GM12878 (cell line): Measurements from ENCODE around the gene CCDC120. TPM values are rescaled to one million over a fixed set of nuclear protein-coding genes. Genes with fewer than 3 reads are reported as not detected.

ENCODE experiments used
- CBX5 ChIP-seq: sonication (generic); IDR thresholded peaks from 2 replicates; pipeline ENCODE4 v1.6.1; 2016; ENCODE audit warnings: low read depth, moderate library complexity, mild to moderate bottlenecking, inconsistent platforms
- CHD1 ChIP-seq: IDR thresholded peaks from 2 replicates; pipeline ENCODE4 v1.6.1; 2012; ENCODE audit warnings: low read depth, low read length, improper control_type of control experiment
- EED ChIP-seq: sonication (generic); IDR thresholded peaks from 2 replicates; pipeline ENCODE4 v1.6.1; 2016; ENCODE audit warnings: antibody characterized with exemption, low read depth
- LARP7 ChIP-seq: fragments of 450-650 bp; IDR thresholded peaks from 2 replicates; pipeline ENCODE4 v1.6.1; 2017; ENCODE audit warnings: mild to moderate bottlenecking
- NFYB ChIP-seq: IDR thresholded peaks from 2 replicates; pipeline ENCODE4 v1.6.1; 2011; ENCODE audit warnings: low read depth, mild to moderate bottlenecking, low read length, improper control_type of control experiment, moderate library complexity; ENCODE audit not compliant: insufficient read depth
- NR2C2 ChIP-seq: IDR thresholded peaks from 2 replicates; pipeline ENCODE4 v1.6.1; 2011; ENCODE audit warnings: borderline replicate concordance, low read depth; ENCODE audit not compliant: control insufficient read depth, insufficient read length
- SIN3A ChIP-seq: IDR thresholded peaks from 2 replicates; pipeline ENCODE4 v1.6.1; 2012; ENCODE audit warnings: low read depth, low read length, improper control_type of control experiment
- TARDBP ChIP-seq: IDR thresholded peaks from 2 replicates; pipeline ENCODE4 v1.6.1; 2016; ENCODE audit warnings: borderline replicate concordance
- TCF7 ChIP-seq: IDR thresholded peaks from 2 replicates; pipeline ENCODE4 v1.6.1; 2014; ENCODE audit warnings: antibody characterized with exemption, borderline replicate concordance
- ZNF384 ChIP-seq: IDR thresholded peaks from 2 replicates; pipeline ENCODE4 v1.6.1; 2012; ENCODE audit warnings: low read depth, mild to moderate bottlenecking, low read length, improper control_type of control experiment, borderline replicate concordance
- ZNF622 ChIP-seq: fragments of 450-650 bp; IDR thresholded peaks from 2 replicates; pipeline ENCODE4 v1.6.1; 2017; ENCODE audit warnings: mild to moderate bottlenecking, inconsistent platforms
- polyA plus RNA-seq, 11 experiments: library from polyadenylated mRNA; depleted of rRNA in 4 of 11; unstranded in 6 of 11; stranded (reverse) in 5 of 11; fragments of >200 nt; fragmentation: Nextera tagmentation in 4 of 11; fragmentation: Illumina TruSeq in 1 of 11; extraction: Ambion mirVana in 4 of 11; extraction: Trizol in 1 of 11; gene quantifications; 1 replicate in 1 of 11; 2 replicates in 10 of 11; pipeline versions ENCODE4 v1.2.1 to v1.2.3, GENCODE V29; 2011 to 2016; ENCODE audit warnings: inconsistent platforms in 2 of 11, missing spikeins in 2 of 11, low read depth in 1 of 11
- total RNA-seq, 4 experiments: library from RNA; depleted of rRNA in 3 of 4; stranded (reverse); fragments of >200 nt in 3 of 4; fragmentation: Illumina TruSeq in 1 of 4; extraction: Trizol in 1 of 4; gene quantifications; 2 replicates each; pipeline versions ENCODE4 v1.2.1 to v1.2.3, GENCODE V29; 2013 to 2021
- TF ChIP-seq, protein P1 (sequence below): IDR thresholded peaks from 2 replicates; pipeline ENCODE4 v1.6.1; 2012; ENCODE audit warnings: low read length, inconsistent platforms
- TF ChIP-seq, protein P2 (sequence below), 3 experiments: IDR thresholded peaks in 2 of 3; conservative IDR thresholded peaks in 1 of 3; 2 replicates each; pipeline ENCODE4 v1.5.1; 2011; ENCODE audit warnings: low read depth in 3 of 3, low read length in 3 of 3, mild to moderate bottlenecking in 3 of 3, control low read depth in 2 of 3, moderate library complexity in 2 of 3, inconsistent platforms in 1 of 3, mixed read lengths in 1 of 3; ENCODE audit not compliant: control insufficient read depth in 2 of 3, insufficient read depth in 1 of 3; ENCODE audit errors: extremely low read depth in 1 of 3
- TF ChIP-seq, protein P3 (sequence below): IDR thresholded peaks from 2 replicates; pipeline ENCODE4 v1.6.1; 2011; ENCODE audit warnings: borderline replicate concordance, low read depth, mild to moderate bottlenecking, moderate library complexity, low read length; ENCODE audit not compliant: insufficient read depth, poor library complexity, severe bottlenecking
- TF ChIP-seq, protein P4 (sequence below): fragments of 450-650 bp; IDR thresholded peaks from 2 replicates; pipeline ENCODE4 v1.6.1; 2017; ENCODE audit warnings: mild to moderate bottlenecking
- TF ChIP-seq, protein P5 (sequence below): fragments of 450-650 bp; conservative IDR thresholded peaks from 2 replicates; pipeline ENCODE4 v1.6.1; 2017; ENCODE audit warnings: mild to moderate bottlenecking, moderate library complexity

The CCDC120 gene
- total and polyA plus RNA-seq, 10 of the 15 experiments (the other 5 are each of a cell fraction or from before 2014, with no cell fraction given), result 0.11 to 4.1 (median 0.76) TPM

DNA sequence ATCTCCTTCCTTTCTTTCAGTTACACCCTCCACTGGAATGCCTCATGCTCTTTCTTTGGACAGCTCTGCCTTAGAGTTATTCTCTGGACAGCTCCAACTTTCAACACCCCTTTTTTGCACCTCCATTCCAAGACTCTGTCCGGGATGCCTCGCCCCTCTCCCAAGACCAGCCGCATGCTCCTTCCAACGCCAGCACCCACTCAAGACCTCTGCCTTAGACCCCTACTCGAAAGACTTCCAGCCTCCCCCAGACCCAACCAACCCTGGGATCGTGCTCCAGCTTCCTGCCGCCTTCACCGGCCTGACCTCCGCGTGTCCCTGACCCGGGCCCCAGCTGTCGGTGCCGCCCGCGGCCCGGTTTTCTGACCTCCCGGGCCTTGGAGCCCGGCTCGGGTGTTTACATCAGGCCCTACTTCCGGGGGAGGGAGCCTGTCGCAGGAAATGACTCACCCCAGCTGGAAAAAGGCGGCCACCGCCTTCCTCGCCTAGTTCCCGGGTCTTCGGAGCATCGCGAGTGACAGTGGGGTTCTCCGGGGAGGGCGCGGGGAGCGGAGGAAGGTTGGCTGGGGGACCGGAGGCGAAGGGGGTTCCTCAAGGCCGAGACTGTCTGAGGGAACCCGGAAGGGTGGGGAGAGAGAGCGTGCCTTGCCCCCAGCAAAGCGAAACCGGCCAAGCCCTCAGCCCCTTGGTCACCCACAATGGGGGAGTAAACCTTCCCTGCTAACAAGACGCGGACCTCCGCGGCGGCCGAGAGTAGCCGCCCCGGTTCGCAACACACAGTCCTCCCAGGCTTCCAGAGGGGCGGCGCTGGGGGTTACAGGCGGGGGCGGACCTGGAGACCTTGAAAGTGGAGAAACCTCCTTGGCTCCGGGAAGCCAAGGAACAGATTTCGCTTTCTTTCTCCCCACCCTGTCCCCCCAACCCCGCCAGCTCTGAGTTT is 21.0 kb downstream of the CCDC120 start, which contains the start of gene WDR45 (continued):
- TF ChIP-seq, protein P1, sequence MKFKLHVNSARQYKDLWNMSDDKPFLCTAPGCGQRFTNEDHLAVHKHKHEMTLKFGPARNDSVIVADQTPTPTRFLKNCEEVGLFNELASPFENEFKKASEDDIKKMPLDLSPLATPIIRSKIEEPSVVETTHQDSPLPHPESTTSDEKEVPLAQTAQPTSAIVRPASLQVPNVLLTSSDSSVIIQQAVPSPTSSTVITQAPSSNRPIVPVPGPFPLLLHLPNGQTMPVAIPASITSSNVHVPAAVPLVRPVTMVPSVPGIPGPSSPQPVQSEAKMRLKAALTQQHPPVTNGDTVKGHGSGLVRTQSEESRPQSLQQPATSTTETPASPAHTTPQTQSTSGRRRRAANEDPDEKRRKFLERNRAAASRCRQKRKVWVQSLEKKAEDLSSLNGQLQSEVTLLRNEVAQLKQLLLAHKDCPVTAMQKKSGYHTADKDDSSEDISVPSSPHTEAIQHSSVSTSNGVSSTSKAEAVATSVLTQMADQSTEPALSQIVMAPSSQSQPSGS, result no peak
- TF ChIP-seq, protein P2, sequence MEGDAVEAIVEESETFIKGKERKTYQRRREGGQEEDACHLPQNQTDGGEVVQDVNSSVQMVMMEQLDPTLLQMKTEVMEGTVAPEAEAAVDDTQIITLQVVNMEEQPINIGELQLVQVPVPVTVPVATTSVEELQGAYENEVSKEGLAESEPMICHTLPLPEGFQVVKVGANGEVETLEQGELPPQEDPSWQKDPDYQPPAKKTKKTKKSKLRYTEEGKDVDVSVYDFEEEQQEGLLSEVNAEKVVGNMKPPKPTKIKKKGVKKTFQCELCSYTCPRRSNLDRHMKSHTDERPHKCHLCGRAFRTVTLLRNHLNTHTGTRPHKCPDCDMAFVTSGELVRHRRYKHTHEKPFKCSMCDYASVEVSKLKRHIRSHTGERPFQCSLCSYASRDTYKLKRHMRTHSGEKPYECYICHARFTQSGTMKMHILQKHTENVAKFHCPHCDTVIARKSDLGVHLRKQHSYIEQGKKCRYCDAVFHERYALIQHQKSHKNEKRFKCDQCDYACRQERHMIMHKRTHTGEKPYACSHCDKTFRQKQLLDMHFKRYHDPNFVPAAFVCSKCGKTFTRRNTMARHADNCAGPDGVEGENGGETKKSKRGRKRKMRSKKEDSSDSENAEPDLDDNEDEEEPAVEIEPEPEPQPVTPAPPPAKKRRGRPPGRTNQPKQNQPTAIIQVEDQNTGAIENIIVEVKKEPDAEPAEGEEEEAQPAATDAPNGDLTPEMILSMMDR (IDR thresholded peaks at IDR 0.05 in 2 of 3, conservative IDR thresholded peaks at IDR 0.05 in 1 of 3; ENCODE audit: control insufficient read depth in 2 of 3, extremely low read depth in 1 of 3, insufficient read depth in 1 of 3, low read depth in 3 of 3, low read length in 3 of 3), result no peak
- TF ChIP-seq TARDBP (no peak), SIN3A (no peak), CBX5 (no peak), ZNF622 (no peak), NR2C2 (no peak), NFYB (no peak), ZNF384 (no peak), EED (peak; percentile 9; the same call in 1 of the 2 replicates), LARP7 (0 out of 2 replicates have a peak, but pooled peaks have one; percentile 8), TCF7 (no peak), CHD1 (no peak)
- TF ChIP-seq, protein P3, sequence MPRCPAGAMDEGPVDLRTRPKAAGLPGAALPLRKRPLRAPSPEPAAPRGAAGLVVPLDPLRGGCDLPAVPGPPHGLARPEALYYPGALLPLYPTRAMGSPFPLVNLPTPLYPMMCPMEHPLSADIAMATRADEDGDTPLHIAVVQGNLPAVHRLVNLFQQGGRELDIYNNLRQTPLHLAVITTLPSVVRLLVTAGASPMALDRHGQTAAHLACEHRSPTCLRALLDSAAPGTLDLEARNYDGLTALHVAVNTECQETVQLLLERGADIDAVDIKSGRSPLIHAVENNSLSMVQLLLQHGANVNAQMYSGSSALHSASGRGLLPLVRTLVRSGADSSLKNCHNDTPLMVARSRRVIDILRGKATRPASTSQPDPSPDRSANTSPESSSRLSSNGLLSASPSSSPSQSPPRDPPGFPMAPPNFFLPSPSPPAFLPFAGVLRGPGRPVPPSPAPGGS, result no peak
- TF ChIP-seq, protein P4, sequence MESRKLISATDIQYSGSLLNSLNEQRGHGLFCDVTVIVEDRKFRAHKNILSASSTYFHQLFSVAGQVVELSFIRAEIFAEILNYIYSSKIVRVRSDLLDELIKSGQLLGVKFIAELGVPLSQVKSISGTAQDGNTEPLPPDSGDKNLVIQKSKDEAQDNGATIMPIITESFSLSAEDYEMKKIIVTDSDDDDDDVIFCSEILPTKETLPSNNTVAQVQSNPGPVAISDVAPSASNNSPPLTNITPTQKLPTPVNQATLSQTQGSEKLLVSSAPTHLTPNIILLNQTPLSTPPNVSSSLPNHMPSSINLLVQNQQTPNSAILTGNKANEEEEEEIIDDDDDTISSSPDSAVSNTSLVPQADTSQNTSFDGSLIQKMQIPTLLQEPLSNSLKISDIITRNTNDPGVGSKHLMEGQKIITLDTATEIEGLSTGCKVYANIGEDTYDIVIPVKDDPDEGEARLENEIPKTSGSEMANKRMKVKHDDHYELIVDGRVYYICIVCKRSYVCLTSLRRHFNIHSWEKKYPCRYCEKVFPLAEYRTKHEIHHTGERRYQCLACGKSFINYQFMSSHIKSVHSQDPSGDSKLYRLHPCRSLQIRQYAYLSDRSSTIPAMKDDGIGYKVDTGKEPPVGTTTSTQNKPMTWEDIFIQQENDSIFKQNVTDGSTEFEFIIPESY, result no peak
- TF ChIP-seq, protein P5, sequence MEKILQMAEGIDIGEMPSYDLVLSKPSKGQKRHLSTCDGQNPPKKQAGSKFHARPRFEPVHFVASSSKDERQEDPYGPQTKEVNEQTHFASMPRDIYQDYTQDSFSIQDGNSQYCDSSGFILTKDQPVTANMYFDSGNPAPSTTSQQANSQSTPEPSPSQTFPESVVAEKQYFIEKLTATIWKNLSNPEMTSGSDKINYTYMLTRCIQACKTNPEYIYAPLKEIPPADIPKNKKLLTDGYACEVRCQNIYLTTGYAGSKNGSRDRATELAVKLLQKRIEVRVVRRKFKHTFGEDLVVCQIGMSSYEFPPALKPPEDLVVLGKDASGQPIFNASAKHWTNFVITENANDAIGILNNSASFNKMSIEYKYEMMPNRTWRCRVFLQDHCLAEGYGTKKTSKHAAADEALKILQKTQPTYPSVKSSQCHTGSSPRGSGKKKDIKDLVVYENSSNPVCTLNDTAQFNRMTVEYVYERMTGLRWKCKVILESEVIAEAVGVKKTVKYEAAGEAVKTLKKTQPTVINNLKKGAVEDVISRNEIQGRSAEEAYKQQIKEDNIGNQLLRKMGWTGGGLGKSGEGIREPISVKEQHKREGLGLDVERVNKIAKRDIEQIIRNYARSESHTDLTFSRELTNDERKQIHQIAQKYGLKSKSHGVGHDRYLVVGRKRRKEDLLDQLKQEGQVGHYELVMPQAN, result peak; percentile 62
